NCI-H1694 (cell line): ENCODE results near the gene DYNAP.

ENCODE experiments used
- DNase-seq: peaks from one replicate; lab custom pipeline; 2025; lab: John Stamatoyannopoulos, UW

DYNAP gene

GRCh38 chr18:54636217-54636616 lies 45.2 kb downstream of the DYNAP start:
- no peak for DNase-seq

- DNase-seq = no peak
Measured at GRCh38 chr18:54641734-54642133, 50.7 kb downstream of the DYNAP start.

- DNase-seq = no peak
Measured at GRCh38 chr18:54647176-54647575, 56.1 kb downstream of the DYNAP start.
